CD1c-positive myeloid dendritic cell (primary cell): ENCODE measurements around the gene MMP15.
"Not testable (repeated sequence)": the region's sequence is repeated elsewhere in the genome, so short reads cannot be mapped to it uniquely, and the experiment has no call there.

Source experiments
- DNase-seq: peaks from one replicate; pipeline ENCODE4 v3.0.0-alpha.2; 2016; ENCODE audit errors: extremely low spot score

The MMP15 gene

GRCh38 chr16:58049232-58050185 is 24.0 kb downstream of the MMP15 start:
- DNase-seq = no peak

GRCh38 chr16:58051296-58051695 is 25.7 kb downstream of the MMP15 start:
- no peak for DNase-seq

- DNase-seq = no peak
Observed at GRCh38 chr16:58051821-58052603, 26.5 kb downstream of the MMP15 start.

GRCh38 chr16:58053682-58054005 is 28.1 kb downstream of the MMP15 start:
- no peak for DNase-seq

- DNase-seq = no peak
Observed at GRCh38 chr16:58054289-58054688, 28.7 kb downstream of the MMP15 start.

GRCh38 chr16:58056580-58056979 is 31.0 kb downstream of the MMP15 start:
- DNase-seq = no peak

- no peak for DNase-seq
Observed at GRCh38 chr16:58057121-58057520, 31.6 kb downstream of the MMP15 start.

GRCh38 chr16:58057784-58058183 is 32.2 kb downstream of the MMP15 start:
- no peak for DNase-seq

GRCh38 chr16:58062821-58063220 is 37.3 kb downstream of the MMP15 start:
- no peak for DNase-seq

GRCh38 chr16:58063377-58064076 is 38.0 kb downstream of the MMP15 start:
- no peak for DNase-seq

GRCh38 chr16:58070585-58070984 is 45.0 kb downstream of the MMP15 start:
- DNase-seq = no peak

- DNase-seq = not testable (repeated sequence)
Observed at GRCh38 chr16:58072134-58072533, 46.6 kb downstream of the MMP15 start.

- not testable (repeated sequence) for DNase-seq
Observed at GRCh38 chr16:58073086-58073485, 47.5 kb downstream of the MMP15 start.

- no peak for DNase-seq
Observed at GRCh38 chr16:58074657-58075056, 49.1 kb downstream of the MMP15 start.

GRCh38 chr16:58076514-58076913 is 51.0 kb downstream of the MMP15 start:
- no peak for DNase-seq

GRCh38 chr16:58077796-58078195 is 52.2 kb downstream of the MMP15 start:
- no peak for DNase-seq

- not testable (repeated sequence) for DNase-seq
Observed at GRCh38 chr16:58080657-58081056, 55.1 kb downstream of the MMP15 start.

- DNase-seq = no peak
Observed at GRCh38 chr16:58082381-58082780, 56.8 kb downstream of the MMP15 start.

GRCh38 chr16:58084635-58085034 is 59.1 kb downstream of the MMP15 start:
- DNase-seq = no peak

- DNase-seq = no peak
Observed at GRCh38 chr16:58085171-58085570, 59.6 kb downstream of the MMP15 start.

- no peak for DNase-seq
Observed at GRCh38 chr16:58085584-58086251, 60.2 kb downstream of the MMP15 start.
